ENCODE results near the gene GALNT10.

Gene GALNT10

GRCh38 chr5:154429341-154429740, 238.8 kb downstream of the GALNT10 start:
- no peaks in the 10 kb centered on the region for H3K9me2 ChIP-seq (replicated peaks; ENCODE audit: control insufficient read depth, low read length)
- TF ChIP-seq EZH2phosphoT487 (IDR thresholded peaks at IDR 0.05; ENCODE audit: borderline replicate concordance, low read length) (no peak), CTCF (IDR thresholded peaks at IDR 0.05; ENCODE audit: low read depth, low read length, poor library complexity, severe bottlenecking) (no peak)

GRCh38 chr5:154430466-154430865, 239.9 kb downstream of the GALNT10 start:
- Histone ChIP-seq H3F3A (ENCODE audit: control insufficient read depth, insufficient read depth) (no peaks in the 10 kb centered on the region), H3K27me3 (ENCODE audit: control insufficient read depth, low read length) (no peaks in the 10 kb centered on the region), H3K4me1 (ENCODE audit: control insufficient read depth, low read length) (no peaks in the 10 kb centered on the region), H3K9me3 (ENCODE audit: control insufficient read depth, insufficient read depth, low read length) (no peaks in the 10 kb centered on the region), H3K36me3 (ENCODE audit: control insufficient read depth, low read length) (peaks cover 3% of the 10 kb centered on the region), H3K9me2 (replicated peaks; ENCODE audit: control insufficient read depth, low read length) (no peaks in the 10 kb centered on the region), H3K79me2 (ENCODE audit: control insufficient read depth, low read length) (no peaks in the 10 kb centered on the region), H3K27ac (ENCODE audit: low read depth, low read length) (no peak overlapping the region), H3K4me3 (ENCODE audit: low read length) (no peak overlapping the region), H4K20me1 (ENCODE audit: control insufficient read depth, insufficient read depth, low read depth, low read length) (no peaks in the 10 kb centered on the region), H3K4me2 (ENCODE audit: low read length) (no peak overlapping the region)
- TF ChIP-seq CTCF (IDR thresholded peaks at IDR 0.05; ENCODE audit: low read depth, low read length, poor library complexity, severe bottlenecking): no peak
- no peak for TF ChIP-seq EZH2phosphoT487 (IDR thresholded peaks at IDR 0.05; ENCODE audit: borderline replicate concordance, low read length)

More at GRCh38 chr5:154429341-154429740, 238.8 kb downstream of the GALNT10 start:
- H3K79me2 ChIP-seq (ENCODE audit: control insufficient read depth, low read length): no peaks in the 10 kb centered on the region
- H3K9me3 ChIP-seq (ENCODE audit: control insufficient read depth, insufficient read depth, low read length): no peaks in the 10 kb centered on the region
- no peaks in the 10 kb centered on the region for H3K4me1 ChIP-seq (ENCODE audit: control insufficient read depth, low read length)
- peaks cover 3% of the 10 kb centered on the region for H3K36me3 ChIP-seq (ENCODE audit: control insufficient read depth, low read length)
- no peak overlapping the region for H3K4me2 ChIP-seq (ENCODE audit: low read length)
- H3K27ac ChIP-seq (ENCODE audit: low read depth, low read length): no peak overlapping the region
- H3F3A ChIP-seq (ENCODE audit: control insufficient read depth, insufficient read depth): no peaks in the 10 kb centered on the region
- H3K27me3 ChIP-seq (ENCODE audit: control insufficient read depth, low read length): no peaks in the 10 kb centered on the region
- no peak overlapping the region for H3K4me3 ChIP-seq (ENCODE audit: low read length)
- H4K20me1 ChIP-seq (ENCODE audit: control insufficient read depth, insufficient read depth, low read depth, low read length): no peaks in the 10 kb centered on the region

- no peaks in the 10 kb centered on the region for H3K27me3 ChIP-seq (ENCODE audit: control insufficient read depth, low read length)
- peaks cover 9% of the 10 kb centered on the region for H3K36me3 ChIP-seq (ENCODE audit: control insufficient read depth, low read length)
- H4K20me1 ChIP-seq (ENCODE audit: control insufficient read depth, insufficient read depth, low read depth, low read length): no peaks in the 10 kb centered on the region
- H3K4me1 ChIP-seq (ENCODE audit: control insufficient read depth, low read length): no peaks in the 10 kb centered on the region
- no peaks in the 10 kb centered on the region for H3F3A ChIP-seq (ENCODE audit: control insufficient read depth, insufficient read depth)
- TF ChIP-seq EZH2phosphoT487 (IDR thresholded peaks at IDR 0.05; ENCODE audit: borderline replicate concordance, low read length): no peak
- no peak for TF ChIP-seq CTCF (IDR thresholded peaks at IDR 0.05; ENCODE audit: low read depth, low read length, poor library complexity, severe bottlenecking)
- H3K27ac ChIP-seq (ENCODE audit: low read depth, low read length): no peak overlapping the region
- H3K4me2 ChIP-seq (ENCODE audit: low read length): no peak overlapping the region
- H3K9me3 ChIP-seq (ENCODE audit: control insufficient read depth, insufficient read depth, low read length): no peaks in the 10 kb centered on the region
- no peaks in the 10 kb centered on the region for H3K9me2 ChIP-seq (replicated peaks; ENCODE audit: control insufficient read depth, low read length)
- H3K79me2 ChIP-seq (ENCODE audit: control insufficient read depth, low read length): no peaks in the 10 kb centered on the region
- H3K4me3 ChIP-seq (ENCODE audit: low read length): no peak overlapping the region
These were observed 240.6 kb downstream of the GALNT10 start for GRCh38 chr5:154430961-154431630.
